Endothelial cell of umbilical vein (primary cell): Measurements from ENCODE around the gene AUTS2. TPM values are rescaled to one million over a fixed set of nuclear protein-coding genes. Genes with fewer than 3 reads are reported as not detected.

Experiments
- BruUV-seq: library from RNA; stranded (reverse); fragments of 400-500 nt; replicated peaks from 2 replicates; lab custom pipeline; 2021; lab: Mats Ljungman, UMichigan
- CTCF ChIA-PET: fragments of 300-600, 350-600 bp; sonication (Branson Sonifier 250); formaldehyde crosslinking; loops from one replicate; lab custom pipeline; 2021; ENCODE audit warnings: antibody characterized with exemption, inconsistent platforms; lab: Charles Lee
- POLR2A ChIA-PET: fragments of 300-600, 350-600 bp; sonication (Branson Sonifier 250); formaldehyde crosslinking; loops from one replicate; lab custom pipeline; 2021; ENCODE audit warnings: antibody characterized with exemption, inconsistent platforms; lab: Charles Lee
- DNase-seq: peaks from one replicate; pipeline ENCODE4 v3.0.0-alpha.2; 2011; ENCODE audit warnings: low read depth, low spot score
- FAIRE-seq: peaks from 2 replicates; lab custom pipeline; 2011; peaks lifted over from hg19 to GRCh38; lab: Jason Lieb, UNC
- H2AFZ ChIP-seq: 2 replicates; pipeline ENCODE4 v1.6.0; 2012; ENCODE audit warnings: low read depth, low read length, control low read depth, inconsistent platforms
- H3K27ac ChIP-seq: 2 replicates; pipeline ENCODE4 v1.5.1; 2011; ENCODE audit warnings: low read depth, mild to moderate bottlenecking, control low read depth, low read length, moderate library complexity; ENCODE audit not compliant: insufficient read depth
- H3K27me3 ChIP-seq, 2 experiments: 2 replicates each; pipeline versions ENCODE4 v1.6.0 to v1.6.1; 2011; ENCODE audit warnings: low read length in 2 of 2, mixed read lengths in 1 of 2; ENCODE audit not compliant: control insufficient read depth in 2 of 2, insufficient read depth in 2 of 2
- H3K36me3 ChIP-seq, 2 experiments: 2 replicates in 1 of 2; 3 replicates in 1 of 2; pipeline ENCODE4 v1.5.1; 2011; ENCODE audit warnings: low read length in 2 of 2, mild to moderate bottlenecking in 1 of 2, moderate library complexity in 1 of 2; ENCODE audit not compliant: control insufficient read depth in 2 of 2, insufficient read depth in 2 of 2; ENCODE audit errors: extremely low read depth in 1 of 2
- H3K4me1 ChIP-seq: 3 replicates; pipeline ENCODE4 v1.5.1; 2011; ENCODE audit warnings: mild to moderate bottlenecking, low read length; ENCODE audit not compliant: control insufficient read depth, insufficient read depth; ENCODE audit errors: extremely low read depth
- H3K4me2 ChIP-seq: 2 replicates; pipeline ENCODE4 v1.6.1; 2011; ENCODE audit warnings: low read length, control low read depth, mixed read lengths; ENCODE audit not compliant: insufficient read depth
- H3K4me3 ChIP-seq, 3 experiments: fragments of 200-600 bp in 1 of 3; sonication (generic), shearing (Covaris generic) in 1 of 3; replicated peaks in 1 of 3; 2 replicates each; pipeline ENCODE4 v1.5.1; 2011 to 2016; ENCODE audit warnings: control low read depth in 3 of 3, low read length in 3 of 3, mild to moderate bottlenecking in 2 of 3, inconsistent platforms in 1 of 3, low read depth in 1 of 3, moderate library complexity in 1 of 3; ENCODE audit not compliant: insufficient read depth in 1 of 3
- H3K79me2 ChIP-seq: 2 replicates; pipeline ENCODE4 v1.6.0; 2012; ENCODE audit warnings: low read length, inconsistent platforms; ENCODE audit not compliant: control insufficient read depth, insufficient read depth
- H3K9ac ChIP-seq: replicated peaks from 2 replicates; pipeline ENCODE3; 2011; ENCODE audit warnings: low read length, control low read depth; ENCODE audit not compliant: insufficient read depth; ENCODE audit errors: extremely low read depth
- H3K9me1 ChIP-seq: replicated peaks from 3 replicates; pipeline ENCODE4 v1.6.0; 2011; ENCODE audit warnings: mild to moderate bottlenecking, low read length; ENCODE audit not compliant: control insufficient read depth, insufficient read depth; ENCODE audit errors: extremely low read depth
- H3K9me3 ChIP-seq: replicated peaks from 2 replicates; pipeline ENCODE4 v1.5.1; 2012; ENCODE audit warnings: low read length, inconsistent platforms; ENCODE audit not compliant: control insufficient read depth, insufficient read depth
- H4K20me1 ChIP-seq: replicated peaks from 2 replicates; pipeline ENCODE3; 2011; ENCODE audit warnings: mild to moderate bottlenecking, low read length; ENCODE audit not compliant: control insufficient read depth, insufficient read depth; ENCODE audit errors: extremely low read depth
- EZH2 ChIP-seq: IDR thresholded peaks from 2 replicates; pipeline ENCODE4 v1.6.1; 2012; ENCODE audit warnings: borderline replicate concordance, low read depth, mild to moderate bottlenecking, moderate library complexity, low read length, inconsistent platforms; ENCODE audit not compliant: severe bottlenecking
- FOS ChIP-seq: IDR thresholded peaks from 2 replicates; pipeline ENCODE4 v1.6.1; 2011; ENCODE audit warnings: mild to moderate bottlenecking, low read length, moderate library complexity, borderline replicate concordance; ENCODE audit not compliant: insufficient read depth
- GATA2 ChIP-seq: IDR thresholded peaks from 2 replicates; pipeline ENCODE4 v1.7.0; 2011; ENCODE audit warnings: low read depth, mild to moderate bottlenecking, moderate library complexity, mixed read lengths, low read length; ENCODE audit not compliant: insufficient read length, insufficient read depth
- JUN ChIP-seq: IDR thresholded peaks from 2 replicates; pipeline ENCODE4 v1.6.1; 2011; ENCODE audit warnings: borderline replicate concordance, low read depth; ENCODE audit not compliant: insufficient read length, insufficient read depth
- MAX ChIP-seq: IDR thresholded peaks from 2 replicates; pipeline ENCODE4 v1.6.1; 2011; ENCODE audit not compliant: insufficient read depth, insufficient read length
- MYC ChIP-seq: IDR thresholded peaks from one replicate; pipeline ENCODE4 v1.6.1; 2011; ENCODE audit warnings: mild to moderate bottlenecking, low read depth, low read length
- POLR2A ChIP-seq: IDR thresholded peaks from 2 replicates; pipeline ENCODE4 v1.6.1; 2012; ENCODE audit warnings: low read depth, mild to moderate bottlenecking, control low read depth, low read length
- POLR2AphosphoS5 ChIP-seq: IDR thresholded peaks from 2 replicates; pipeline ENCODE4 v1.6.1; 2012; ENCODE audit warnings: low read depth, mild to moderate bottlenecking, control low read depth, low read length, moderate library complexity; ENCODE audit not compliant: insufficient read depth
- dilution Hi-C: fragments of 300-500 bp; cut with MboI; formaldehyde crosslinking; loops from one replicate; pipeline ENCODE4 v1.15.0; 2019; ENCODE audit warnings: low sequenced_read_pairs; ENCODE audit not compliant: extremely low pct_ligation_motif_present
- intact Hi-C: fragments of 100-400 bp; cut with micrococcal nuclease; formaldehyde crosslinking; loops from one replicate; pipeline ENCODE4 v1.10.0; 2022
- polyA plus RNA-seq, 4 experiments: library from polyadenylated mRNA; depleted of rRNA in 3 of 4; stranded (reverse) in 3 of 4; unstranded in 1 of 4; fragments of >200 nt; gene quantifications; 2 replicates each; pipeline versions ENCODE4 v1.2.1 to v1.2.3, GENCODE V29; 2011 to 2012; ENCODE audit warnings: missing spikeins in 1 of 4
- total RNA-seq: library from RNA; stranded (reverse); gene quantifications from 2 replicates; pipeline ENCODE4 v1.2.3, GENCODE V29; 2021
- TF ChIP-seq, protein P1 (sequence below), 2 donors: IDR thresholded peaks; 1 replicate in 1 of 2; 2 replicates in 1 of 2; pipeline ENCODE4 v1.5.1; 2011; ENCODE audit warnings: low read length in 2 of 2, mild to moderate bottlenecking in 2 of 2, moderate library complexity in 2 of 2, control low read depth in 1 of 2, inconsistent platforms in 1 of 2, low read depth in 1 of 2; ENCODE audit not compliant: insufficient read depth in 1 of 2; ENCODE audit errors: extremely low read depth in 1 of 2

Gene AUTS2
- total and polyA plus RNA-seq, 2 donors (not counting 3 experiments of a cell fraction or from before 2014, with no cell fraction given): 0.59 to 8.0 TPM

GRCh38 chr7:70458745-70459144 is 860.5 kb downstream of the AUTS2 start:
- Histone ChIP-seq H3K27ac (no peak overlapping the region), H3K9me1 (no peaks in the 10 kb centered on the region), H3K9me3 (peaks cover 4% of the 10 kb centered on the region), H3K36me3 (no peaks in the 10 kb centered on the region), H3K4me2 (no peak overlapping the region), H3K4me3 (no peak overlapping the region), H3K79me2 (no peaks in the 10 kb centered on the region), H4K20me1 (no peaks in the 10 kb centered on the region), H3K4me1 (no peaks in the 10 kb centered on the region), H2AFZ (no peak overlapping the region), H3K9ac (no peak overlapping the region), H3K27me3 (no peaks in the 10 kb centered on the region)
- no peak for FAIRE-seq
- ChIA-PET CTCF (no interaction called here), POLR2A (no interaction called here)
- TF ChIP-seq MYC (no peak), JUN (no peak), POLR2A (no peak), MAX (no peak), GATA2 (no peak), EZH2 (no peak), POLR2AphosphoS5 (no peak), FOS (no peak)
- TF ChIP-seq, protein P1, sequence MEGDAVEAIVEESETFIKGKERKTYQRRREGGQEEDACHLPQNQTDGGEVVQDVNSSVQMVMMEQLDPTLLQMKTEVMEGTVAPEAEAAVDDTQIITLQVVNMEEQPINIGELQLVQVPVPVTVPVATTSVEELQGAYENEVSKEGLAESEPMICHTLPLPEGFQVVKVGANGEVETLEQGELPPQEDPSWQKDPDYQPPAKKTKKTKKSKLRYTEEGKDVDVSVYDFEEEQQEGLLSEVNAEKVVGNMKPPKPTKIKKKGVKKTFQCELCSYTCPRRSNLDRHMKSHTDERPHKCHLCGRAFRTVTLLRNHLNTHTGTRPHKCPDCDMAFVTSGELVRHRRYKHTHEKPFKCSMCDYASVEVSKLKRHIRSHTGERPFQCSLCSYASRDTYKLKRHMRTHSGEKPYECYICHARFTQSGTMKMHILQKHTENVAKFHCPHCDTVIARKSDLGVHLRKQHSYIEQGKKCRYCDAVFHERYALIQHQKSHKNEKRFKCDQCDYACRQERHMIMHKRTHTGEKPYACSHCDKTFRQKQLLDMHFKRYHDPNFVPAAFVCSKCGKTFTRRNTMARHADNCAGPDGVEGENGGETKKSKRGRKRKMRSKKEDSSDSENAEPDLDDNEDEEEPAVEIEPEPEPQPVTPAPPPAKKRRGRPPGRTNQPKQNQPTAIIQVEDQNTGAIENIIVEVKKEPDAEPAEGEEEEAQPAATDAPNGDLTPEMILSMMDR (IDR thresholded peaks at IDR 0.05; ENCODE audit: extremely low read depth in 1 of 2, insufficient read depth in 1 of 2, low read depth in 1 of 2, low read length in 2 of 2): no peak
- no TSS peak for BruUV-seq
- DNase-seq: no peak
- dilution Hi-C loops: no loop called here
- intact Hi-C loops: no loop called here
